NCI-H774 (cell line): ENCODE measurements around the gene FREM1.
"Not testable (repeated sequence)": the region's sequence is repeated elsewhere in the genome, so short reads cannot be mapped to it uniquely, and the experiment has no call there.

ENCODE experiments used
- DNase-seq: peaks from one replicate; lab custom pipeline; 2025; lab: John Stamatoyannopoulos, UW

The FREM1 gene

GRCh38 chr9:14909961-14910805 is at the start of gene FREM1:
TSS of gene FREM1 (minus strand) at chr9:14910428. CDS start at chr9:14868977, 41,451 bp downstream.
- peak; percentile 32 for DNase-seq

- DNase-seq, result no peak
Measured at GRCh38 chr9:14958989-14959388, 48.8 kb upstream of the FREM1 start.

GRCh38 chr9:14957109-14957508 is 46.9 kb upstream of the FREM1 start:
- no peak for DNase-seq

- DNase-seq, result no peak
Measured at GRCh38 chr9:14956208-14956607, 46.0 kb upstream of the FREM1 start.

- no peak for DNase-seq
Measured at GRCh38 chr9:14945351-14945750, 35.1 kb upstream of the FREM1 start.

- no peak for DNase-seq
Measured at GRCh38 chr9:14941501-14942405, 31.5 kb upstream of the FREM1 start.

GRCh38 chr9:14939378-14939777 is 29.1 kb upstream of the FREM1 start:
- no peak for DNase-seq

- no peak for DNase-seq
Measured at GRCh38 chr9:14937216-14937615, 27.0 kb upstream of the FREM1 start.

GRCh38 chr9:14936491-14936890 is 26.3 kb upstream of the FREM1 start:
- DNase-seq, result no peak

GRCh38 chr9:14935964-14936363 is 25.7 kb upstream of the FREM1 start:
- no peak for DNase-seq

- no peak for DNase-seq
Measured at GRCh38 chr9:14935106-14935751, 25.0 kb upstream of the FREM1 start.

- no peak for DNase-seq
Measured at GRCh38 chr9:14932641-14933040, 22.4 kb upstream of the FREM1 start.

- DNase-seq, result no peak
Measured at GRCh38 chr9:14932231-14932630, 22.0 kb upstream of the FREM1 start.

GRCh38 chr9:14926941-14927624 is 16.9 kb upstream of the FREM1 start:
- DNase-seq, result no peak

GRCh38 chr9:14924230-14925219 is 14.3 kb upstream of the FREM1 start:
- no peak for DNase-seq

GRCh38 chr9:14923701-14924100 is 13.5 kb upstream of the FREM1 start:
- DNase-seq, result no peak

GRCh38 chr9:14920805-14921204 is 10.6 kb upstream of the FREM1 start:
- DNase-seq, result not testable (repeated sequence)

GRCh38 chr9:14913366-14913765 is 3.1 kb upstream of the FREM1 start:
- DNase-seq, result no peak

GRCh38 chr9:14912859-14913258 is 2.6 kb upstream of the FREM1 start:
- no peak for DNase-seq

- no peak for DNase-seq
Measured at GRCh38 chr9:14911046-14911445, 818 bp upstream of the FREM1 start.

GRCh38 chr9:14909601-14909960 is 647 bp downstream of the FREM1 start:
- no peak for DNase-seq
